SK-N-SH (cell line): ENCODE results near the gene ARID1A. TPM values are rescaled to one million over a fixed set of nuclear protein-coding genes. Genes with fewer than 3 reads are reported as not detected.

Experiments used
- CTCF ChIA-PET: fragments of 300-600, 350-600 bp; formaldehyde crosslinking; extraction: SDS; loops from one replicate; lab custom pipeline; 2021; lab: Yijun Ruan, JAX
- POLR2A ChIA-PET: fragments of 350-600 bp; sonication (Branson Sonifier 250); formaldehyde crosslinking; extraction: SDS; loops from one replicate; lab custom pipeline; 2020; ENCODE audit warnings: antibody characterized with exemption, inconsistent platforms; lab: Yijun Ruan, JAX
- DNase-seq: peaks from one replicate; pipeline ENCODE4 v3.0.0; 2012
- H2AFZ ChIP-seq: fragments of 200-600 bp; sonication (generic); 2 replicates; pipeline ENCODE4 v1.8.1; 2016; ENCODE audit warnings: antibody characterized with exemption, mild to moderate bottlenecking, low read depth
- H3F3A ChIP-seq: fragments of 200-600 bp; sonication (generic); replicated peaks from 2 replicates; pipeline ENCODE3; 2016; ENCODE audit warnings: antibody characterized with exemption, mild to moderate bottlenecking; ENCODE audit not compliant: insufficient read depth
- H3K27ac ChIP-seq, 2 experiments: fragments of 200-500 bp in 1 of 2; fragments of 200-600 bp in 1 of 2; sonication (Bioruptor generic) in 1 of 2; sonication (generic), shearing (Covaris generic) in 1 of 2; 2 replicates each; pipeline versions ENCODE4 v1.5.1 to v1.6.1; 2014 to 2016; ENCODE audit warnings: low read depth in 2 of 2, inconsistent platforms in 1 of 2, low read length in 1 of 2, mild to moderate bottlenecking in 1 of 2, mixed read lengths in 1 of 2
- H3K27me3 ChIP-seq: fragments of 200-600 bp; sonication (generic), shearing (Covaris generic); 2 replicates; pipeline ENCODE4 v1.6.1; 2016; ENCODE audit warnings: mixed run types; ENCODE audit not compliant: insufficient read depth
- H3K36me3 ChIP-seq, 2 experiments: fragments of 200-500 bp in 1 of 2; fragments of 200-600 bp in 1 of 2; sonication (Bioruptor generic) in 1 of 2; sonication (generic) in 1 of 2; replicated peaks in 1 of 2; 2 replicates each; pipeline versions ENCODE3 to v1.5.1; 2014 to 2016; ENCODE audit warnings: low read length in 1 of 2, mild to moderate bottlenecking in 1 of 2; ENCODE audit not compliant: insufficient read depth in 2 of 2, control insufficient read depth in 1 of 2
- H3K4me1 ChIP-seq, 2 experiments: fragments of 200-500 bp in 1 of 2; fragments of 200-600 bp in 1 of 2; sonication (Bioruptor generic) in 1 of 2; sonication (generic), shearing (Covaris generic) in 1 of 2; 2 replicates each; pipeline versions ENCODE4 v1.5.1 to v1.6.1; 2014 to 2016; ENCODE audit warnings: low read depth in 1 of 2, low read length in 1 of 2, mixed run types in 1 of 2; ENCODE audit not compliant: insufficient read depth in 2 of 2, control insufficient read depth in 1 of 2
- H3K4me2 ChIP-seq: fragments of 200-600 bp; sonication (generic), shearing (Covaris generic); 2 replicates; pipeline ENCODE4 v1.6.1; 2017; ENCODE audit warnings: mixed run types
- H3K4me3 ChIP-seq, 2 experiments: fragments of 200-500 bp in 1 of 2; fragments of 200-600 bp in 1 of 2; sonication (Bioruptor generic) in 1 of 2; sonication (generic), shearing (Covaris generic) in 1 of 2; 2 replicates each; pipeline versions ENCODE4 v1.5.1 to v1.8.1; 2014 to 2016; ENCODE audit warnings: low read depth in 2 of 2, inconsistent platforms in 1 of 2, low read length in 1 of 2, mild to moderate bottlenecking in 1 of 2, mixed read lengths in 1 of 2, moderate library complexity in 1 of 2
- H3K79me2 ChIP-seq: fragments of 200-600 bp; sonication (generic); 2 replicates; pipeline ENCODE4 v1.8.1; 2017; ENCODE audit warnings: mild to moderate bottlenecking; ENCODE audit not compliant: insufficient read depth
- H3K9ac ChIP-seq: fragments of 200-600 bp; sonication (generic); 2 replicates; pipeline ENCODE4 v1.6.1; 2017; ENCODE audit warnings: mixed run types
- H3K9me2 ChIP-seq: fragments of 200-600 bp; sonication (generic); 2 replicates; pipeline ENCODE4 v1.6.1; 2017; ENCODE audit warnings: mixed run types
- H3K9me3 ChIP-seq: fragments of 200-600 bp; sonication (generic); 2 replicates; pipeline ENCODE4 v1.6.1; 2017; ENCODE audit warnings: mixed run types, mild to moderate bottlenecking, moderate library complexity
- H4K20me1 ChIP-seq: fragments of 200-600 bp; sonication (generic); 2 replicates; pipeline ENCODE4 v1.6.1; 2017; ENCODE audit warnings: mild to moderate bottlenecking, mixed run types; ENCODE audit not compliant: insufficient read depth
- CHD2 ChIP-seq: fragments of 150-350 bp; IDR thresholded peaks from 2 replicates; pipeline ENCODE4 v1.6.1; 2018; ENCODE audit warnings: low read length; ENCODE audit not compliant: partially characterized antibody
- CTCF ChIP-seq: fragments of 200-600 bp; sonication (generic); IDR thresholded peaks from 2 replicates; pipeline ENCODE4 v1.6.1; 2017; ENCODE audit warnings: antibody characterized with exemption, mild to moderate bottlenecking, moderate library complexity
- EP300 ChIP-seq, 2 experiments: IDR thresholded peaks; 2 replicates each; pipeline versions ENCODE4 v1.4.0 to v1.6.1; 2012; ENCODE audit warnings: borderline replicate concordance in 1 of 2, low read depth in 1 of 2, low read length in 1 of 2
- EZH2phosphoT487 ChIP-seq: fragments of 200-600 bp; sonication (generic); IDR thresholded peaks from 2 replicates; pipeline ENCODE4 v1.6.1; 2017; ENCODE audit warnings: low read depth, mixed run types, mild to moderate bottlenecking, antibody characterized with exemption, moderate library complexity, borderline replicate concordance
- FOXJ3 ChIP-seq: sonication (generic); formaldehyde crosslinking; IDR thresholded peaks from 2 replicates; pipeline ENCODE4 v1.5.1; 2020; ENCODE audit warnings: mild to moderate bottlenecking, missing genetic modification reagents
- NFIC ChIP-seq: IDR thresholded peaks from 2 replicates; pipeline ENCODE4 v1.4.0; 2012; ENCODE audit warnings: borderline replicate concordance
- NRF1 ChIP-seq: IDR thresholded peaks from 2 replicates; pipeline ENCODE4 v1.6.1; 2012; ENCODE audit warnings: low read depth, mild to moderate bottlenecking, low read length
- POLR2AphosphoS5 ChIP-seq: IDR thresholded peaks from 2 replicates; pipeline ENCODE4 v1.6.1; 2012; ENCODE audit warnings: low read depth, low read length
- RAD21 ChIP-seq: IDR thresholded peaks from 2 replicates; pipeline ENCODE4 v1.6.1; 2012; ENCODE audit warnings: mild to moderate bottlenecking, low read length
- RCOR1 ChIP-seq: fragments of 150-350 bp; IDR thresholded peaks from 2 replicates; pipeline ENCODE4 v1.6.1; 2017; ENCODE audit warnings: antibody characterized with exemption, low read length
- RFX5 ChIP-seq: IDR thresholded peaks from 2 replicates; pipeline ENCODE4 v1.6.1; 2012; ENCODE audit warnings: mild to moderate bottlenecking, improper control_type of control experiment, low read length
- RXRA ChIP-seq: IDR thresholded peaks from 2 replicates; pipeline ENCODE4 v1.4.0; 2012; ENCODE audit warnings: low read depth, mild to moderate bottlenecking, borderline replicate concordance
- SMC3 ChIP-seq: IDR thresholded peaks from 2 replicates; pipeline ENCODE4 v1.6.1; 2012; ENCODE audit warnings: low read depth, low read length, improper control_type of control experiment
- TAF1 ChIP-seq: IDR thresholded peaks from 2 replicates; pipeline ENCODE4 v1.6.1; 2012; ENCODE audit warnings: low read depth, mild to moderate bottlenecking, low read length, moderate library complexity, borderline replicate concordance
- TEAD4 ChIP-seq: IDR thresholded peaks from 2 replicates; pipeline ENCODE4 v1.4.0; 2012; ENCODE audit warnings: mild to moderate bottlenecking, borderline replicate concordance; ENCODE audit not compliant: insufficient read depth
- ZBTB33 ChIP-seq: IDR thresholded peaks from 2 replicates; pipeline ENCODE4 v1.4.0; 2012; ENCODE audit warnings: low read depth, borderline replicate concordance
- WGBS: methylation state at CpG from one replicate; pipeline ENCODE4 v1.1.6; 2017; ENCODE audit warnings: low lambda C conversion rate; 5-methylcytosine and 5-hydroxymethylcytosine counted together
- polyA plus RNA-seq, 3 experiments: library from polyadenylated mRNA; depleted of rRNA; stranded (reverse); fragments of >200 nt; gene quantifications; 2 replicates each; pipeline ENCODE4 v1.2.3, GENCODE V29; 2012
- TF ChIP-seq, protein P1 (sequence below): IDR thresholded peaks from 2 replicates; pipeline ENCODE4 v1.4.0; 2012; ENCODE audit warnings: low read depth, borderline replicate concordance
- TF ChIP-seq, protein P2 (sequence below): fragments of 150-350 bp; IDR thresholded peaks from 2 replicates; pipeline ENCODE4 v1.6.1; 2017; ENCODE audit warnings: antibody characterized with exemption, low read length, low read depth, borderline replicate concordance

Gene ARID1A
- polyA plus RNA-seq, 1 of the 3 experiments (the other 2 are of a cell fraction): 26.5 TPM

GRCh38 chr1:26719205-26719604 lies 23.4 kb downstream of the ARID1A start:
- peaks cover 16 to 34% of the 10 kb centered on the region in 2 experiments for H3K4me1 ChIP-seq
- peak overlapping the region in 1 of 2 experiments; percentile 2; a peak in 1 of 4 replicates for H3K27ac ChIP-seq
- H3K36me3 ChIP-seq: no peaks in the 10 kb centered on the region
- no peaks in the 10 kb centered on the region for H3K9me3 ChIP-seq
- no peaks in the 10 kb centered on the region for H3K9me2 ChIP-seq
- peaks cover 100% of the 10 kb centered on the region for H4K20me1 ChIP-seq
- CTCF ChIA-PET: interaction anchor here (0.6 to 1.0 kb wide), 4 partner anchors 17 to 117 kb away, joined by 3 to 6 read pairs (median 4); no protein-coding TSS in a partner anchor
- TF ChIP-seq, protein P1, sequence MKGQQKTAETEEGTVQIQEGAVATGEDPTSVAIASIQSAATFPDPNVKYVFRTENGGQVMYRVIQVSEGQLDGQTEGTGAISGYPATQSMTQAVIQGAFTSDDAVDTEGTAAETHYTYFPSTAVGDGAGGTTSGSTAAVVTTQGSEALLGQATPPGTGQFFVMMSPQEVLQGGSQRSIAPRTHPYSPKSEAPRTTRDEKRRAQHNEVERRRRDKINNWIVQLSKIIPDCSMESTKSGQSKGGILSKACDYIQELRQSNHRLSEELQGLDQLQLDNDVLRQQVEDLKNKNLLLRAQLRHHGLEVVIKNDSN: no peak
- TF ChIP-seq NRF1 (no peak), NFIC (no peak), EZH2phosphoT487 (no peak), RFX5 (no peak), CTCF (peak; percentile 25), RXRA (no peak), FOXJ3 (CRISPR knock-in tag) (no peak), ZBTB33 (no peak), EP300 (IDR thresholded peaks at IDR 0.05; ENCODE audit: borderline replicate concordance in 1 of 2, low read depth in 1 of 2, low read length in 1 of 2) (no peak), TAF1 (no peak), CHD2 (no peak), SMC3 (no peak), TEAD4 (no peak), POLR2AphosphoS5 (no peak), RAD21 (peak; percentile 55), RCOR1 (no peak)
- TF ChIP-seq, protein P2, sequence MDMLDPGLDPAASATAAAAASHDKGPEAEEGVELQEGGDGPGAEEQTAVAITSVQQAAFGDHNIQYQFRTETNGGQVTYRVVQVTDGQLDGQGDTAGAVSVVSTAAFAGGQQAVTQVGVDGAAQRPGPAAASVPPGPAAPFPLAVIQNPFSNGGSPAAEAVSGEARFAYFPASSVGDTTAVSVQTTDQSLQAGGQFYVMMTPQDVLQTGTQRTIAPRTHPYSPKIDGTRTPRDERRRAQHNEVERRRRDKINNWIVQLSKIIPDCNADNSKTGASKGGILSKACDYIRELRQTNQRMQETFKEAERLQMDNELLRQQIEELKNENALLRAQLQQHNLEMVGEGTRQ: no peak
- no peak for DNase-seq
- no peaks in the 10 kb centered on the region for H3K27me3 ChIP-seq
- no peak overlapping the region for H3K9ac ChIP-seq
- H3K79me2 ChIP-seq: peaks cover 100% of the 10 kb centered on the region
- no peak overlapping the region for H3K4me3 ChIP-seq
- H2AFZ ChIP-seq: no peak overlapping the region
- peaks cover 21% of the 10 kb centered on the region for H3F3A ChIP-seq
- whole genome bisulfite sequencing: 72% methylated on average over 3 of the region's 3 CpGs
- POLR2A ChIA-PET: no interaction called here
- no peak overlapping the region for H3K4me2 ChIP-seq
